ENCODE measurements around the gene DDX39B. TPM values are rescaled to one million over a fixed set of nuclear protein-coding genes. Genes with fewer than 3 reads are reported as not detected.

Gene DDX39B
- total RNA-seq, 1 donor = 463 TPM

DNA sequence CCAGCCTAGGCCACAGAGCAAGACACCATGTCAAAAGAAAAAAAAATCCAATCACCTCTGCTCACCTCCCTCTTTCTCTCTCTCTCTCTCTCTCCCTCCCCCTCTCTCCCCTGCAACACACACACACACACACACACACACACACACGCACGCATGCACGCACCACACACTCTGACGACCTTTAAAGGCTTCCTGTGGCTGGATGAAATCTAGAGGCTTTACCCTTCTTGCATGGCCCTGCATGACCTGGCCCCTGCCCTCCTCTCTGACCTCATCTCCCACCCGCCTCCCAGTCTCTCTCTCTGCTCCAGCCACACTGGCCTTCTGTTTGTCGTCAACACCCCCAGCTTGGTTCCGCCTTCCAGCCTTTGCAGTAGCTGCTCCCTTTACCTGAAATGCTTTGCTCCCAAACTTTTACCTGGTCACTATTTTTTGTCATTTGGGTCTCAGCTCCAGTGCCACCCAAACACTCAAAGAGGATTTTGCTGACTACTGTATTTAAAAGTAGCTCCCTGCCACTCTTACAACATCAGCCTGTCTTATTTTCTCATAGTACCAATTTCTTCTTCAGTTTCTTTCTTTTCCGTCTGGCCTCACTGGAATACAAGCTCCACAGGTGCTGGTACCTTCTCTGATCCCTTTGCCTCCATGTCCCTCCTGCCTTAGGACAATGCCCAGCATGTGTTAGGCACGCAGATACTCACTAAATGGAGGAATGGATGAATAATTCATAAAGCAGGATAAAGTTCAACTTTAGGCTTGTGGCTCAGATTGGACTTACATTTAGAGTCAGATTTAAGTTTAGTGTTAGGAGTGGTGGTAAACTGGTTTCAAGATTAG lies 25.9 kb upstream of the DDX39B start:
- DNase-seq (ENCODE audit: low read depth) = no peak
- TF ChIP-seq CTCF (IDR thresholded peaks at IDR 0.05; ENCODE audit: insufficient read depth, low read depth, low read length) = no peak
- H3K4me3 ChIP-seq (ENCODE audit: low read depth, low read length) = no peak overlapping the region

DNA sequence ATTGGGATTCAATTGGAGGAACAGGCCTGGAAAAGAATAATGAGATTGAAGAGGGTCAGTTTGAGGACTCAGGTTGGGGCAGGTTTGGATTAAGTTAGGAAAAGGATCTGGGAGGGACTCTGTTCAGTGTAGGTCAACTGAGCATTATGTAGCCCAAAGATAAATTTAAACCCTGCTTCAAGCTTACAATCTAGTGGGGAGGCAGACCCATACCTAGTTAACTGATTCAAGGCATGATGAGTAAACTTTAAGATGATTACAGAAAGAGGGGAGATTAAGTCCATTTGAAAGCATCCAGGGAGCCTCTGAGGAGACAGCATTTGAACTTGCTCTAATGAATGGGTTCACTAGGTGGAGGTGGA lies 18.9 kb upstream of the DDX39B start:
- no peak for DNase-seq (ENCODE audit: low read depth)
- TF ChIP-seq CTCF (IDR thresholded peaks at IDR 0.05; ENCODE audit: insufficient read depth, low read depth, low read length) = no peak
- no peak overlapping the region for H3K4me3 ChIP-seq (ENCODE audit: low read depth, low read length)

GRCh38 chr6:31559958-31560696 lies 18.3 kb upstream of the DDX39B start:
- H3K4me3 ChIP-seq (ENCODE audit: low read depth, low read length) = no peak overlapping the region
- TF ChIP-seq CTCF (IDR thresholded peaks at IDR 0.05; ENCODE audit: insufficient read depth, low read depth, low read length) = no peak
- DNase-seq (ENCODE audit: low read depth) = peak; percentile 81

DNA sequence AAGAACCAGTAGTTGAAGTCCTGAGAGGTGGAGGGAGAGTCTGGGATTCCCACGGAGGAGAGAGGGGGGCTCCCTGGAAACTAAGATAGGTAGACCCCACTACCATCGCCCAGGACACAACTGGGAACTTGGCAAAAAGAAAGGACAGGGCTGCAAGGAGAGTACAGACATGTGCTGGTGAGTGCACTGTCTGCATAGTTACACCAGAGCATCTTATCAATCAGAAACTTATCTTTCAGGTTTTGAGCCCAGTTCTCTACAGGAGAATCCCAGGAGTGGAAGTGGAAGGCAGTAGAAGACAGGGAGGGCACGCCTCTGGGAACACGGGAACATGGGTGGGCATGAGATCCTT lies 17.8 kb upstream of the DDX39B start:
- TF ChIP-seq CTCF (IDR thresholded peaks at IDR 0.05; ENCODE audit: insufficient read depth, low read depth, low read length) = no peak
- DNase-seq (ENCODE audit: low read depth) = no peak

GRCh38 chr6:31558631-31559500 lies 17.1 kb upstream of the DDX39B start:
- H3K4me3 ChIP-seq (ENCODE audit: low read depth, low read length) = no peak overlapping the region
- peak; percentile 30 for DNase-seq (ENCODE audit: low read depth)
- TF ChIP-seq CTCF (IDR thresholded peaks at IDR 0.05; ENCODE audit: insufficient read depth, low read depth, low read length) = no peak

More for the DNA sequence above, 17.8 kb upstream of the DDX39B start:
- no peak overlapping the region for H3K4me3 ChIP-seq (ENCODE audit: low read depth, low read length)

DNA sequence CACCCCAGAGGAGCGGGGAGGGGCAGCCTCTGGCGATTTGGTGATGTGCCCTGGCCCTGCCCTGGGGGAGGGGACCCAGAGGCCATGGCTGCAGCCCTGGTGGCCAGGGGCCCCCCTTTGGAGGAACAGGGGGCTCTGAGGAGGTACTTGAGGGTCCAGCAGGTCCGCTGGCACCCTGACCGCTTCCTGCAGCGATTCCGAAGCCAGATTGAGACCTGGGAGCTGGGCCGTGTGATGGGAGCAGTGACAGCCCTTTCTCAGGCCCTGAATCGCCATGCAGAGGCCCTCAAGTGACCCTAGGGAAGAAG lies 16.5 kb upstream of the DDX39B start:
- no peak for TF ChIP-seq CTCF (IDR thresholded peaks at IDR 0.05; ENCODE audit: insufficient read depth, low read depth, low read length)
- no peak for DNase-seq (ENCODE audit: low read depth)
- no peak overlapping the region for H3K4me3 ChIP-seq (ENCODE audit: low read depth, low read length)
